ENCODE results near the gene C1QL4. TPM values are rescaled to one million over a fixed set of nuclear protein-coding genes. Genes with fewer than 3 reads are reported as not detected.
"Not testable (repeated sequence)": the region's sequence is repeated elsewhere in the genome, so short reads cannot be mapped to it uniquely, and the experiment has no call there.

The C1QL4 gene
- total RNA-seq (0.17 TPM in 1 of 2 replicates, not detected in the other), polyA plus RNA-seq (0.10 TPM in 1 of 2 replicates, not detected in the other), polyA minus RNA-seq (ENCODE audit: low replicate concordance) (not detected in 2 replicates)
- 0.08 and 0.56 TPM in 2 replicates for polyA plus RNA-seq (2012)

DNA sequence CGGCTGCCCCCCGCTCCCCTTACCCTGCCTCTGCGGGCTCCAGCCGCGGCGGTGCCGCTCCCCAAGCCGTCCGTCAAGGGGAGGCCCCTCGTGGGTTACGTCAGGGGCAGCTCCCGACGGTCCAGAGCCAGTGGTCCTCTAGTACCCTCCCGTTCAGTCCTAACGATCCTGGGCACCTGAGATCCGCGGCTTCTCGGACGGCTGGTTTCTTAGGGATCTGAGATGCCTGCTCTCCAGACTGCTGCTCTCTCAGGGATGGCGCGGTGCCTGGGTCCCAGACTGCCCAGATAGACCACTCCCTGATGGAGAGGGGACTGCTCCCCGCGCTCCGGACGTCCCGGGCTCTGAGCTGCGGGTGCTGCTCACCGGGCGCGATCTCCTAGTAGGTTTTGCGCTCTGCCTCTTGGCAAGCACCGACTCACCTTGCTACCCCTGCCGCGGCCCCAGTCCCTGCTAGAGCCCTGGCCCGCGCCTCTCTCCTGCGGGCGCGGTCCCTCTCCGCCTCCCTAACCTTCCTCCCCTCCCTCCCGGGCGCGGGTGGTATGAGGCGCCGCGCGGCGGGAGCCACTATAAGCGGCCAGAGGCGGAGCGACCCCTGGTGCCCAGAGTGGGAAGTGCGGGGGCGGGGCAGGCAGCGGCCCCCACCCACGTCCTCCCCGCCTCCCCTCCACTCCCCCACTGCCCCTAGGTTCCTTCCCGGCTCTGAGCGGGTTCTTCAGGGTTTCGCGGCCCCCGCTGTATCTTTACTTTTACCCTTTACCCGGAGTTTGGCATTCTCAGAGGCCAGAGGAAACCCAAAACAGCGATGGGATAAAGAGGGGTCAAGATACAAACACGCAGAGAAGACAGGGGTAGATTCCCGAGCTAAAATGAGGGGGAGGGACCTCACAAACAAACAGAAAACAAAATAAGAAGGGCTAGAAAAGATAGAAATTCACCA, at the start of gene C1QL4:
Gene C1QL4, minus strand, starts transcription at position 544 of the 940 bp plus-strand sequence. CDS start 711 bp downstream, outside the sequence.
- Histone ChIP-seq H3K9ac (ENCODE audit: insufficient read depth, low read length) (peak within 1 kb of the TSS; percentile 16), H3K36me3 (ENCODE audit: control insufficient read depth, insufficient read depth, low read length) (no peaks in the 10 kb centered on the region), H3K4me1 (ENCODE audit: control insufficient read depth, extremely low read depth, insufficient read depth, low read length) (no peaks in the 10 kb centered on the region), H3K27ac (ENCODE audit: insufficient read depth, low read length) (no peak within 1 kb of the TSS), H3K27me3 (ENCODE audit: control insufficient read depth, insufficient read depth, low read length) (peaks cover 50% of the 10 kb centered on the region), H3K4me3 (replicated peaks in 1 of 4; ENCODE audit: control extremely low read depth in 1 of 4, insufficient read depth in 1 of 4, low read depth in 3 of 4, low read length in 4 of 4) (peak within 1 kb of the TSS; percentile 42 to 52 (median 46)), H3K9me3 (ENCODE audit: control insufficient read depth, insufficient read depth, low read depth, low read length) (no peaks in the 10 kb centered on the region), H2AFZ (ENCODE audit: low read length) (peak within 1 kb of the TSS; percentile 69), H3K79me2 (ENCODE audit: control insufficient read depth, insufficient read depth, low read length) (no peaks in the 10 kb centered on the region), H4K20me1 (ENCODE audit: control insufficient read depth, extremely low read depth, insufficient read depth, low read length) (no peaks in the 10 kb centered on the region), H3K4me2 (ENCODE audit: extremely low read depth, insufficient read depth, low read length) (peak within 1 kb of the TSS; percentile 90)
- TF ChIP-seq EZH2 (IDR thresholded peaks at IDR 0.05; ENCODE audit: low read length, missing control alignments) = peak; percentile 98
- TF ChIP-seq, protein P1, sequence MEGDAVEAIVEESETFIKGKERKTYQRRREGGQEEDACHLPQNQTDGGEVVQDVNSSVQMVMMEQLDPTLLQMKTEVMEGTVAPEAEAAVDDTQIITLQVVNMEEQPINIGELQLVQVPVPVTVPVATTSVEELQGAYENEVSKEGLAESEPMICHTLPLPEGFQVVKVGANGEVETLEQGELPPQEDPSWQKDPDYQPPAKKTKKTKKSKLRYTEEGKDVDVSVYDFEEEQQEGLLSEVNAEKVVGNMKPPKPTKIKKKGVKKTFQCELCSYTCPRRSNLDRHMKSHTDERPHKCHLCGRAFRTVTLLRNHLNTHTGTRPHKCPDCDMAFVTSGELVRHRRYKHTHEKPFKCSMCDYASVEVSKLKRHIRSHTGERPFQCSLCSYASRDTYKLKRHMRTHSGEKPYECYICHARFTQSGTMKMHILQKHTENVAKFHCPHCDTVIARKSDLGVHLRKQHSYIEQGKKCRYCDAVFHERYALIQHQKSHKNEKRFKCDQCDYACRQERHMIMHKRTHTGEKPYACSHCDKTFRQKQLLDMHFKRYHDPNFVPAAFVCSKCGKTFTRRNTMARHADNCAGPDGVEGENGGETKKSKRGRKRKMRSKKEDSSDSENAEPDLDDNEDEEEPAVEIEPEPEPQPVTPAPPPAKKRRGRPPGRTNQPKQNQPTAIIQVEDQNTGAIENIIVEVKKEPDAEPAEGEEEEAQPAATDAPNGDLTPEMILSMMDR (conservative IDR thresholded peaks at IDR 0.05 in 1 of 2, IDR thresholded peaks at IDR 0.05 in 1 of 2; ENCODE audit: low read depth in 1 of 2, low read length in 2 of 2) = peak; percentile 66 to 73
- peak; percentile 46 to 52 for DNase-seq (ENCODE audit: low read depth in 2 of 2)

DNA sequence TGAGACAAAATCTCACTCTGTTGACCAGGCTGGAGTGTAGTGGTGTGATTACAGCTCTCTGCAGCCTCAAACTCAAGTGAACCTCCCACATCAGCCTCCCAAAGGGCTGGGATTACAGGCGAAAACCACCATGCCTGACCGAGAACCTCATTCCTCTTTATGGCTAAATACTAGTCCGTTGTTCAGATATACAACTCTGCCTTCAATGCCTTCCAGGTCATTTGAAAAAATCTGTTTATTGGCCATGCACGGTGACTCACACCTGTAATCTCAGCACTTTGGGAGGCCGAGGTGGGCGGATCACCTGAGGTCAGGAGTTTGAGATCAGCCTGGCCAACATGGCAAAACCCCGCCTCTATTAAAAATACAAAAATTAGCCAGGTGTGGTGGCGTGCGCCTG, 43.2 kb upstream of the C1QL4 start:
- H3K27me3 ChIP-seq (ENCODE audit: control insufficient read depth, insufficient read depth, low read length); H4K20me1 ChIP-seq (ENCODE audit: control insufficient read depth, extremely low read depth, insufficient read depth, low read length); H3K9ac ChIP-seq (ENCODE audit: insufficient read depth, low read length); H3K9me3 ChIP-seq (ENCODE audit: control insufficient read depth, insufficient read depth, low read depth, low read length); H3K27ac ChIP-seq (ENCODE audit: insufficient read depth, low read length); H3K4me3 ChIP-seq (replicated peaks in 1 of 4; ENCODE audit: control extremely low read depth in 1 of 4, insufficient read depth in 1 of 4, low read depth in 3 of 4, low read length in 4 of 4); H3K4me2 ChIP-seq (ENCODE audit: extremely low read depth, insufficient read depth, low read length); DNase-seq (ENCODE audit: low read depth in 2 of 2); H3K4me1 ChIP-seq (ENCODE audit: control insufficient read depth, extremely low read depth, insufficient read depth, low read length); H2AFZ ChIP-seq (ENCODE audit: low read length); H3K36me3 ChIP-seq (ENCODE audit: control insufficient read depth, insufficient read depth, low read length): not testable (repeated sequence)
- H3K79me2 ChIP-seq (ENCODE audit: control insufficient read depth, insufficient read depth, low read length) = peaks cover 46% of the 10 kb centered on the region

DNA sequence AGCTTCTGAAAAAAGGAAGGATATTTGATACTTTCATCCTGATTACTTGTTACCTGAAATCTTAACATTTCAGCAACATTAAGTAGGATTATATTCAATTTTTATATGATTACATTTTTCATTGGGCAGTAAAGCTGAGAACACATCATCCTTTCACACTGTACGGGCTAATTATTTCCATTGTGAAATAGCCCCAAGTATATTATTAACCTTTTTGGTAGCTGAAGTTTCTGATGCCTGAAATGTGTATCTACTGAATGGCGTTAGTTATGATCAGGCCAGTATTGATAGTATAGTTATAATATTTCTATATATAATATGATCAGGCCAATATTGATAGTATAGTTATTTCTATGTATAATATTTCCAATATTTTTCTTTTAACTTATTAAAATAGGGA, 40.4 kb upstream of the C1QL4 start:
- Histone ChIP-seq H3K27me3 (ENCODE audit: control insufficient read depth, insufficient read depth, low read length) (no peaks in the 10 kb centered on the region), H3K79me2 (ENCODE audit: control insufficient read depth, insufficient read depth, low read length) (peaks cover 50% of the 10 kb centered on the region), H3K4me2 (ENCODE audit: extremely low read depth, insufficient read depth, low read length) (no peak overlapping the region), H4K20me1 (ENCODE audit: control insufficient read depth, extremely low read depth, insufficient read depth, low read length) (no peaks in the 10 kb centered on the region), H3K4me3 (replicated peaks in 1 of 4; ENCODE audit: control extremely low read depth in 1 of 4, insufficient read depth in 1 of 4, low read depth in 3 of 4, low read length in 4 of 4) (no peak overlapping the region), H3K4me1 (ENCODE audit: control insufficient read depth, extremely low read depth, insufficient read depth, low read length) (no peaks in the 10 kb centered on the region), H3K9me3 (ENCODE audit: control insufficient read depth, insufficient read depth, low read depth, low read length) (no peaks in the 10 kb centered on the region), H2AFZ (ENCODE audit: low read length) (no peak overlapping the region), H3K9ac (ENCODE audit: insufficient read depth, low read length) (no peak overlapping the region), H3K36me3 (ENCODE audit: control insufficient read depth, insufficient read depth, low read length) (no peaks in the 10 kb centered on the region), H3K27ac (ENCODE audit: insufficient read depth, low read length) (no peak overlapping the region)
- TF ChIP-seq, protein P1 (conservative IDR thresholded peaks at IDR 0.05 in 1 of 2, IDR thresholded peaks at IDR 0.05 in 1 of 2; ENCODE audit: low read depth in 1 of 2, low read length in 2 of 2) = no peak
- TF ChIP-seq EZH2 (IDR thresholded peaks at IDR 0.05; ENCODE audit: low read length, missing control alignments) = no peak
- no peak for DNase-seq (ENCODE audit: low read depth in 2 of 2)

All from fibroblast of lung (primary cell).